DMS114 treated with DMSO at 0.1 percent for 48 hours (cell line): ENCODE results near the gene JRKL.

Experiments
- DNase-seq: peaks from one replicate; lab custom pipeline; 2025; ENCODE audit not compliant: unreplicated experiment; lab: John Stamatoyannopoulos, UW

Gene JRKL

GRCh38 chr11:96389720-96390487 is at the start of gene JRKL, which contains the start of gene CCDC82:
Gene JRKL (plus strand): TSS chr11:96390013. CDS start chr11:96390650, 637 bp downstream.
Gene CCDC82 (minus strand): TSS chr11:96389912. CDS start chr11:96384747, 5,165 bp downstream.
- peak; percentile 76 for DNase-seq

GRCh38 chr11:96340555-96340885 is 49.3 kb upstream of the JRKL start:
- no peak for DNase-seq

- DNase-seq, result no peak
These were observed 48.4 kb upstream of the JRKL start for GRCh38 chr11:96341211-96342013.

- DNase-seq, result no peak
These were observed 47.5 kb upstream of the JRKL start for GRCh38 chr11:96342014-96342960.

- peak; percentile 70 for DNase-seq
These were observed 46.7 kb upstream of the JRKL start, which contains the start of gene MAML2 for GRCh38 chr11:96342961-96343711. Gene MAML2 (minus strand): TSS chr11:96343195. CDS start chr11:96341895, 1,300 bp downstream.

GRCh38 chr11:96356848-96357247 is 33.0 kb upstream of the JRKL start:
- DNase-seq, result no peak

GRCh38 chr11:96357794-96358193 is 32.0 kb upstream of the JRKL start:
- no peak for DNase-seq

GRCh38 chr11:96358321-96358720 is 31.5 kb upstream of the JRKL start:
- DNase-seq, result no peak

GRCh38 chr11:96361778-96362177 is 28.0 kb upstream of the JRKL start:
- DNase-seq, result no peak

- no peak for DNase-seq
These were observed 24.3 kb upstream of the JRKL start for GRCh38 chr11:96365493-96365892.

- no peak for DNase-seq
These were observed 23.8 kb upstream of the JRKL start for GRCh38 chr11:96366024-96366423.

- no peak for DNase-seq
These were observed 22.5 kb upstream of the JRKL start for GRCh38 chr11:96367342-96367741.

GRCh38 chr11:96373826-96374225 is 16.0 kb upstream of the JRKL start:
- DNase-seq, result no peak

- DNase-seq, result no peak
These were observed 13.0 kb upstream of the JRKL start for GRCh38 chr11:96376796-96377195.

GRCh38 chr11:96384156-96384555 is 5.7 kb upstream of the JRKL start:
- no peak for DNase-seq

- DNase-seq, result no peak
These were observed 4.6 kb upstream of the JRKL start for GRCh38 chr11:96385187-96385586.

GRCh38 chr11:96388891-96389719 is 708 bp upstream of the JRKL start:
- DNase-seq, result peak; percentile 8

GRCh38 chr11:96390488-96390792 is 627 bp downstream of the JRKL start:
- DNase-seq, result no peak

- DNase-seq, result no peak
These were observed 2.0 kb downstream of the JRKL start for GRCh38 chr11:96391698-96392307.
